Endothelial cell of umbilical vein (primary cell): ENCODE results near the gene MTMR4. TPM values are rescaled to one million over a fixed set of nuclear protein-coding genes. Genes with fewer than 3 reads are reported as not detected.

Experiments used
- BruUV-seq: library from RNA; stranded (reverse); fragments of 400-500 nt; replicated peaks from 2 replicates; lab custom pipeline; 2021; lab: Mats Ljungman, UMichigan
- CTCF ChIA-PET: fragments of 300-600, 350-600 bp; sonication (Branson Sonifier 250); formaldehyde crosslinking; loops from one replicate; lab custom pipeline; 2021; ENCODE audit warnings: antibody characterized with exemption, inconsistent platforms; lab: Charles Lee
- POLR2A ChIA-PET: fragments of 300-600, 350-600 bp; sonication (Branson Sonifier 250); formaldehyde crosslinking; loops from one replicate; lab custom pipeline; 2021; ENCODE audit warnings: antibody characterized with exemption, inconsistent platforms; lab: Charles Lee
- DNase-seq: peaks from one replicate; pipeline ENCODE4 v3.0.0-alpha.2; 2011; ENCODE audit warnings: low read depth, low spot score
- FAIRE-seq: peaks from 2 replicates; lab custom pipeline; 2011; peaks lifted over from hg19 to GRCh38; lab: Jason Lieb, UNC
- H2AFZ ChIP-seq: 2 replicates; pipeline ENCODE4 v1.6.0; 2012; ENCODE audit warnings: low read depth, low read length, control low read depth, inconsistent platforms
- H3K27ac ChIP-seq: 2 replicates; pipeline ENCODE4 v1.5.1; 2011; ENCODE audit warnings: low read depth, mild to moderate bottlenecking, control low read depth, low read length, moderate library complexity; ENCODE audit not compliant: insufficient read depth
- H3K27me3 ChIP-seq, 2 experiments: 2 replicates each; pipeline versions ENCODE4 v1.6.0 to v1.6.1; 2011; ENCODE audit warnings: low read length in 2 of 2, mixed read lengths in 1 of 2; ENCODE audit not compliant: control insufficient read depth in 2 of 2, insufficient read depth in 2 of 2
- H3K36me3 ChIP-seq, 2 experiments: 2 replicates in 1 of 2; 3 replicates in 1 of 2; pipeline ENCODE4 v1.5.1; 2011; ENCODE audit warnings: low read length in 2 of 2, mild to moderate bottlenecking in 1 of 2, moderate library complexity in 1 of 2; ENCODE audit not compliant: control insufficient read depth in 2 of 2, insufficient read depth in 2 of 2; ENCODE audit errors: extremely low read depth in 1 of 2
- H3K4me1 ChIP-seq: 3 replicates; pipeline ENCODE4 v1.5.1; 2011; ENCODE audit warnings: mild to moderate bottlenecking, low read length; ENCODE audit not compliant: control insufficient read depth, insufficient read depth; ENCODE audit errors: extremely low read depth
- H3K4me2 ChIP-seq: 2 replicates; pipeline ENCODE4 v1.6.1; 2011; ENCODE audit warnings: low read length, control low read depth, mixed read lengths; ENCODE audit not compliant: insufficient read depth
- H3K4me3 ChIP-seq, 3 experiments: fragments of 200-600 bp in 1 of 3; sonication (generic), shearing (Covaris generic) in 1 of 3; replicated peaks in 1 of 3; 2 replicates each; pipeline ENCODE4 v1.5.1; 2011 to 2016; ENCODE audit warnings: control low read depth in 3 of 3, low read length in 3 of 3, mild to moderate bottlenecking in 2 of 3, inconsistent platforms in 1 of 3, low read depth in 1 of 3, moderate library complexity in 1 of 3; ENCODE audit not compliant: insufficient read depth in 1 of 3
- H3K79me2 ChIP-seq: 2 replicates; pipeline ENCODE4 v1.6.0; 2012; ENCODE audit warnings: low read length, inconsistent platforms; ENCODE audit not compliant: control insufficient read depth, insufficient read depth
- H3K9ac ChIP-seq: replicated peaks from 2 replicates; pipeline ENCODE3; 2011; ENCODE audit warnings: low read length, control low read depth; ENCODE audit not compliant: insufficient read depth; ENCODE audit errors: extremely low read depth
- H3K9me1 ChIP-seq: replicated peaks from 3 replicates; pipeline ENCODE4 v1.6.0; 2011; ENCODE audit warnings: mild to moderate bottlenecking, low read length; ENCODE audit not compliant: control insufficient read depth, insufficient read depth; ENCODE audit errors: extremely low read depth
- H3K9me3 ChIP-seq: replicated peaks from 2 replicates; pipeline ENCODE4 v1.5.1; 2012; ENCODE audit warnings: low read length, inconsistent platforms; ENCODE audit not compliant: control insufficient read depth, insufficient read depth
- H4K20me1 ChIP-seq: replicated peaks from 2 replicates; pipeline ENCODE3; 2011; ENCODE audit warnings: mild to moderate bottlenecking, low read length; ENCODE audit not compliant: control insufficient read depth, insufficient read depth; ENCODE audit errors: extremely low read depth
- EZH2 ChIP-seq: IDR thresholded peaks from 2 replicates; pipeline ENCODE4 v1.6.1; 2012; ENCODE audit warnings: borderline replicate concordance, low read depth, mild to moderate bottlenecking, moderate library complexity, low read length, inconsistent platforms; ENCODE audit not compliant: severe bottlenecking
- FOS ChIP-seq: IDR thresholded peaks from 2 replicates; pipeline ENCODE4 v1.6.1; 2011; ENCODE audit warnings: mild to moderate bottlenecking, low read length, moderate library complexity, borderline replicate concordance; ENCODE audit not compliant: insufficient read depth
- GATA2 ChIP-seq: IDR thresholded peaks from 2 replicates; pipeline ENCODE4 v1.7.0; 2011; ENCODE audit warnings: low read depth, mild to moderate bottlenecking, moderate library complexity, mixed read lengths, low read length; ENCODE audit not compliant: insufficient read length, insufficient read depth
- JUN ChIP-seq: IDR thresholded peaks from 2 replicates; pipeline ENCODE4 v1.6.1; 2011; ENCODE audit warnings: borderline replicate concordance, low read depth; ENCODE audit not compliant: insufficient read length, insufficient read depth
- MYC ChIP-seq: IDR thresholded peaks from one replicate; pipeline ENCODE4 v1.6.1; 2011; ENCODE audit warnings: mild to moderate bottlenecking, low read depth, low read length
- POLR2A ChIP-seq: IDR thresholded peaks from 2 replicates; pipeline ENCODE4 v1.6.1; 2012; ENCODE audit warnings: low read depth, mild to moderate bottlenecking, control low read depth, low read length
- POLR2AphosphoS5 ChIP-seq: IDR thresholded peaks from 2 replicates; pipeline ENCODE4 v1.6.1; 2012; ENCODE audit warnings: low read depth, mild to moderate bottlenecking, control low read depth, low read length, moderate library complexity; ENCODE audit not compliant: insufficient read depth
- dilution Hi-C: fragments of 300-500 bp; cut with MboI; formaldehyde crosslinking; loops from one replicate; pipeline ENCODE4 v1.15.0; 2019; ENCODE audit warnings: low sequenced_read_pairs; ENCODE audit not compliant: extremely low pct_ligation_motif_present
- intact Hi-C: fragments of 100-400 bp; cut with micrococcal nuclease; formaldehyde crosslinking; loops from one replicate; pipeline ENCODE4 v1.10.0; 2022
- polyA plus RNA-seq, 4 experiments: library from polyadenylated mRNA; depleted of rRNA in 3 of 4; stranded (reverse) in 3 of 4; unstranded in 1 of 4; fragments of >200 nt; gene quantifications; 2 replicates each; pipeline versions ENCODE4 v1.2.1 to v1.2.3, GENCODE V29; 2011 to 2012; ENCODE audit warnings: missing spikeins in 1 of 4
- total RNA-seq: library from RNA; stranded (reverse); gene quantifications from 2 replicates; pipeline ENCODE4 v1.2.3, GENCODE V29; 2021
- TF ChIP-seq, protein P1 (sequence below), 2 donors: IDR thresholded peaks; 1 replicate in 1 of 2; 2 replicates in 1 of 2; pipeline ENCODE4 v1.5.1; 2011; ENCODE audit warnings: low read length in 2 of 2, mild to moderate bottlenecking in 2 of 2, moderate library complexity in 2 of 2, control low read depth in 1 of 2, inconsistent platforms in 1 of 2, low read depth in 1 of 2; ENCODE audit not compliant: insufficient read depth in 1 of 2; ENCODE audit errors: extremely low read depth in 1 of 2
- TF ChIP-seq, protein P2 (sequence below): IDR thresholded peaks from 2 replicates; pipeline ENCODE4 v1.6.1; 2011; ENCODE audit not compliant: insufficient read depth, insufficient read length

The MTMR4 gene
- total and polyA plus RNA-seq, 2 donors (not counting 3 experiments of a cell fraction or from before 2014, with no cell fraction given), result 25.1 to 41.0 TPM

DNA sequence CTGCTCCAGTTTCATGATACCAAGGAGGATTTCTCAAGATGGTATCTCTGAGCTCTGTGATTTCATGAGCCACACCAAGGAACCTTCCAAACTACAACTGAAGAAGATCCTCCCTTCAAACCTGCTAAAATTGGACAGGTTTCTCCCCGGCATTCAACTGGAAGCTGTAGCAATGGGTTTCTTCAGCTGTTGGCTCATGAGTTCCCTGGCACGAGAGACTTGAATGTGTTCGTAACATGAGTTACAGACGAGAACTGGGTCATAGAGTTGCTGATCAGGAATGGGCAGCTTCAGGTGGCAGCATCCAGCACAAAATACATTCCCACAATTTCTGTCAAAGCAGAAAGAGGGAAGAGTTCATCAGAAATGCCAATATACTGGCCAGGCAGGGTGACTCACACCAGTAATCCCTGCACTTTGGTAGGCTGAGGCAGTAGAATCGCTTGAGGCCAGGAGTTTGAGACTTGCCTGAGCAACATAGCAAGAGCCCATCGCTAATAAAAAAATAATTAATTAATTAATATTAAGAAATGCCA lies 22.9 kb downstream of the MTMR4 start:
- H3K4me1 ChIP-seq, result no peaks in the 10 kb centered on the region
- H3K9ac ChIP-seq, result no peak overlapping the region
- FAIRE-seq (no peak), DNase-seq (no peak)
- no peak overlapping the region for H3K4me2 ChIP-seq
- POLR2A ChIA-PET, result no interaction called here
- H2AFZ ChIP-seq, result no peak overlapping the region
- H3K4me3 ChIP-seq, result no peak overlapping the region
- no TSS peak for BruUV-seq
- CTCF ChIA-PET, result interaction anchor here (1.6 kb wide), 1 partner anchor 9 kb away, joined by 4 read pairs; no protein-coding TSS in a partner anchor
- no peaks in the 10 kb centered on the region for H3K79me2 ChIP-seq
- dilution Hi-C loops, result no loop called here
- no peak overlapping the region for H3K27ac ChIP-seq
- no peaks in the 10 kb centered on the region for H3K27me3 ChIP-seq
- no peaks in the 10 kb centered on the region for H3K9me3 ChIP-seq
- intact Hi-C loops, result no loop called here
- H4K20me1 ChIP-seq, result no peaks in the 10 kb centered on the region
- H3K9me1 ChIP-seq, result no peaks in the 10 kb centered on the region
- TF ChIP-seq, protein P1, sequence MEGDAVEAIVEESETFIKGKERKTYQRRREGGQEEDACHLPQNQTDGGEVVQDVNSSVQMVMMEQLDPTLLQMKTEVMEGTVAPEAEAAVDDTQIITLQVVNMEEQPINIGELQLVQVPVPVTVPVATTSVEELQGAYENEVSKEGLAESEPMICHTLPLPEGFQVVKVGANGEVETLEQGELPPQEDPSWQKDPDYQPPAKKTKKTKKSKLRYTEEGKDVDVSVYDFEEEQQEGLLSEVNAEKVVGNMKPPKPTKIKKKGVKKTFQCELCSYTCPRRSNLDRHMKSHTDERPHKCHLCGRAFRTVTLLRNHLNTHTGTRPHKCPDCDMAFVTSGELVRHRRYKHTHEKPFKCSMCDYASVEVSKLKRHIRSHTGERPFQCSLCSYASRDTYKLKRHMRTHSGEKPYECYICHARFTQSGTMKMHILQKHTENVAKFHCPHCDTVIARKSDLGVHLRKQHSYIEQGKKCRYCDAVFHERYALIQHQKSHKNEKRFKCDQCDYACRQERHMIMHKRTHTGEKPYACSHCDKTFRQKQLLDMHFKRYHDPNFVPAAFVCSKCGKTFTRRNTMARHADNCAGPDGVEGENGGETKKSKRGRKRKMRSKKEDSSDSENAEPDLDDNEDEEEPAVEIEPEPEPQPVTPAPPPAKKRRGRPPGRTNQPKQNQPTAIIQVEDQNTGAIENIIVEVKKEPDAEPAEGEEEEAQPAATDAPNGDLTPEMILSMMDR (IDR thresholded peaks at IDR 0.05; ENCODE audit: extremely low read depth in 1 of 2, insufficient read depth in 1 of 2, low read depth in 1 of 2, low read length in 2 of 2), result no peak
- no peak for TF ChIP-seq EZH2
- TF ChIP-seq POLR2AphosphoS5, result no peak
- no peak for TF ChIP-seq MYC
- TF ChIP-seq JUN, result no peak
- TF ChIP-seq, protein P2, sequence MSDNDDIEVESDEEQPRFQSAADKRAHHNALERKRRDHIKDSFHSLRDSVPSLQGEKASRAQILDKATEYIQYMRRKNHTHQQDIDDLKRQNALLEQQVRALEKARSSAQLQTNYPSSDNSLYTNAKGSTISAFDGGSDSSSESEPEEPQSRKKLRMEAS, result no peak
- TF ChIP-seq POLR2A, result no peak
- TF ChIP-seq GATA2, result no peak
- no peak for TF ChIP-seq FOS
- H3K36me3 ChIP-seq, result peaks cover 26 to 40% of the 10 kb centered on the region in 2 experiments
